ENCODE measurements around the gene COX4I1. TPM values are rescaled to one million over a fixed set of nuclear protein-coding genes. Genes with fewer than 3 reads are reported as not detected.

COX4I1 gene
- total and polyA plus RNA-seq, 9 of the 15 experiments (the other 6 are each of a cell fraction or from before 2014, with no cell fraction given), result 651 to 2,356 (median 1,032) TPM

- 0 out of 2 replicates have a peak, but pooled peaks have one; percentile 75 for TF ChIP-seq STAT6 (CRISPR knock-in tag; IDR thresholded peaks at IDR 0.05)
Observed at GRCh38 chr16:85798283-85798776, 1.2 kb upstream of the COX4I1 start (continued).

GRCh38 chr16:85798901-85799496, 496 bp upstream of the COX4I1 start:
- WGBS (ENCODE audit: insufficient coverage, low coverage, missing lambda C conversion rate), result under 1% methylated on average over 32 of the region's 51 CpGs
- in situ Hi-C loops (cut with MboI), result no loop called here
- ATAC-seq, result peak; percentile 70
- H2AFZ ChIP-seq (ENCODE audit: low read depth, low read length), result peak overlapping the region; percentile 82
- FAIRE-seq, result no peak
- POLR2A ChIA-PET, result no interaction called here
- H3K4me1 ChIP-seq (replicated peaks in 1 of 2; ENCODE audit: control insufficient read depth in 2 of 2, insufficient read depth in 2 of 2, low read length in 2 of 2), result peaks cover 11 to 13% of the 10 kb centered on the region in 2 experiments; a peak in 4 of 5 replicates
- BruUV-seq (replicated peaks), result no TSS peak
- CTCF ChIA-PET (ENCODE audit: low intra/inter-chr PET ratio), result no interaction called here
- H3K9me3 ChIP-seq (replicated peaks; ENCODE audit: control insufficient read depth, insufficient read depth, low read depth, low read length), result no peaks in the 10 kb centered on the region
- H3K27me3 ChIP-seq (ENCODE audit: control insufficient read depth in 2 of 2, insufficient read depth in 2 of 2, low read length in 2 of 2), result no peaks in the 10 kb centered on the region
- H3K4me2 ChIP-seq (ENCODE audit: insufficient read depth, low read length), result peak overlapping the region; percentile 94
- H4K20me1 ChIP-seq (replicated peaks; ENCODE audit: control insufficient read depth, insufficient read depth, low read length), result peaks cover 15% of the 10 kb centered on the region
- intact Hi-C loops (cut with micrococcal nuclease), result no loop called here
- peaks cover 6% of the 10 kb centered on the region for H3K9me1 ChIP-seq (ENCODE audit: control insufficient read depth, insufficient read depth, low read length)
- peaks cover 72% of the 10 kb centered on the region for H3K36me3 ChIP-seq (ENCODE audit: control insufficient read depth, insufficient read depth, low read length)
- DNase-seq (ENCODE audit: extremely low read depth in 1 of 4, low spot score in 3 of 4), result peak; percentile 53 to 90 (median 80)
- H3K4me3 ChIP-seq, result peak overlapping the region; percentile 97
- H3K9ac ChIP-seq (ENCODE audit: insufficient read depth in 1 of 2, low read depth in 2 of 2, low read length in 2 of 2), result peak overlapping the region; percentile 96
- peak overlapping the region; percentile 96 for H3K27ac ChIP-seq (ENCODE audit: extremely low read depth, low read depth, low read length)
- H3K79me2 ChIP-seq (ENCODE audit: control insufficient read depth, insufficient read depth, low read length), result peaks cover 93% of the 10 kb centered on the region
- TF ChIP-seq TCF7L2 (IDR thresholded peaks at IDR 0.05; ENCODE audit: low read depth, low read length), result no peak
- TF ChIP-seq PRMT5 (CRISPR knock-in tag; IDR thresholded peaks at IDR 0.05), result no peak
- TF ChIP-seq SIRT6 (IDR thresholded peaks at IDR 0.05; ENCODE audit: low read depth, low read length), result no peak
- TF ChIP-seq HIVEP1 (CRISPR knock-in tag; IDR thresholded peaks at IDR 0.05), result no peak
- TF ChIP-seq SMARCE1 (IDR thresholded peaks at IDR 0.05), result no peak
- no peak for TF ChIP-seq STAT6 (CRISPR knock-in tag; IDR thresholded peaks at IDR 0.05)
- no peak for TF ChIP-seq ESRRB (CRISPR knock-in tag; IDR thresholded peaks at IDR 0.05; ENCODE audit: borderline replicate concordance)
- no peak for TF ChIP-seq STAT5B (CRISPR knock-in tag; IDR thresholded peaks at IDR 0.05)
- TF ChIP-seq CREB3L1 (IDR thresholded peaks at IDR 0.05; ENCODE audit: borderline replicate concordance, low read depth), result no peak
- no peak for TF ChIP-seq ELF4 (CRISPR knock-in tag; IDR thresholded peaks at IDR 0.05)
- TF ChIP-seq RBBP5 (IDR thresholded peaks at IDR 0.05; ENCODE audit: borderline replicate concordance, insufficient read depth, low read length, poor library complexity, severe bottlenecking), result peak; percentile 88
- TF ChIP-seq SRSF9 (IDR thresholded peaks at IDR 0.05; ENCODE audit: borderline replicate concordance, low read depth, low read length), result no peak
